ENCODE measurements around the gene KLF2.
"Not testable (repeated sequence)": the region's sequence is repeated elsewhere in the genome, so short reads cannot be mapped to it uniquely, and the experiment has no call there.

KLF2 gene

GRCh38 chr19:16324384-16325160 lies at the start of gene KLF2:
KLF2 (plus strand) TSS chr19:16324826; CDS start chr19:16324924, 98 bp downstream.
- peak within 1 kb of the TSS; percentile 65 for H3K4me3 ChIP-seq (ENCODE audit: low read depth, low read length)

GRCh38 chr19:16280306-16280705 lies 44.3 kb upstream of the KLF2 start:
- no peak overlapping the region for H3K4me3 ChIP-seq (ENCODE audit: low read depth, low read length)

GRCh38 chr19:16281743-16282142 lies 42.9 kb upstream of the KLF2 start:
- H3K4me3 ChIP-seq (ENCODE audit: low read depth, low read length): no peak overlapping the region

GRCh38 chr19:16283210-16284061 lies 41.2 kb upstream of the KLF2 start:
- no peak overlapping the region for H3K4me3 ChIP-seq (ENCODE audit: low read depth, low read length)

GRCh38 chr19:16284505-16284904 lies 40.1 kb upstream of the KLF2 start:
- no peak overlapping the region for H3K4me3 ChIP-seq (ENCODE audit: low read depth, low read length)

- H3K4me3 ChIP-seq (ENCODE audit: low read depth, low read length): not testable (repeated sequence)
These were observed 39.5 kb upstream of the KLF2 start for GRCh38 chr19:16285079-16285478.

GRCh38 chr19:16285769-16286498 lies 38.7 kb upstream of the KLF2 start:
- no peak overlapping the region for H3K4me3 ChIP-seq (ENCODE audit: low read depth, low read length)

- H3K4me3 ChIP-seq (ENCODE audit: low read depth, low read length): no peak overlapping the region
These were observed 36.1 kb upstream of the KLF2 start for GRCh38 chr19:16288544-16288943.

- H3K4me3 ChIP-seq (ENCODE audit: low read depth, low read length): no peak overlapping the region
These were observed 35.0 kb upstream of the KLF2 start for GRCh38 chr19:16289594-16289993.

- no peak overlapping the region for H3K4me3 ChIP-seq (ENCODE audit: low read depth, low read length)
These were observed 33.9 kb upstream of the KLF2 start for GRCh38 chr19:16290692-16291091.

- H3K4me3 ChIP-seq (ENCODE audit: low read depth, low read length): no peak overlapping the region
These were observed 31.2 kb upstream of the KLF2 start for GRCh38 chr19:16293118-16294091.

- no peak overlapping the region for H3K4me3 ChIP-seq (ENCODE audit: low read depth, low read length)
These were observed 29.6 kb upstream of the KLF2 start for GRCh38 chr19:16295057-16295456.

- H3K4me3 ChIP-seq (ENCODE audit: low read depth, low read length): no peak overlapping the region
These were observed 27.9 kb upstream of the KLF2 start for GRCh38 chr19:16296713-16297112.

GRCh38 chr19:16297575-16298178 lies 26.9 kb upstream of the KLF2 start:
- H3K4me3 ChIP-seq (ENCODE audit: low read depth, low read length): no peak overlapping the region

GRCh38 chr19:16298334-16298733 lies 26.3 kb upstream of the KLF2 start:
- no peak overlapping the region for H3K4me3 ChIP-seq (ENCODE audit: low read depth, low read length)

GRCh38 chr19:16301999-16302694 lies 22.5 kb upstream of the KLF2 start:
- H3K4me3 ChIP-seq (ENCODE audit: low read depth, low read length): no peak overlapping the region

- H3K4me3 ChIP-seq (ENCODE audit: low read depth, low read length): no peak overlapping the region
These were observed 20.9 kb upstream of the KLF2 start for GRCh38 chr19:16303755-16304154.

- H3K4me3 ChIP-seq (ENCODE audit: low read depth, low read length): not testable (repeated sequence)
These were observed 20.1 kb upstream of the KLF2 start for GRCh38 chr19:16304511-16304910.

GRCh38 chr19:16305060-16305459 lies 19.6 kb upstream of the KLF2 start:
- not testable (repeated sequence) for H3K4me3 ChIP-seq (ENCODE audit: low read depth, low read length)
